ENCODE data around the gene TMOD1. TPM values are rescaled to one million over a fixed set of nuclear protein-coding genes. Genes with fewer than 3 reads are reported as not detected.

TMOD1 gene
- total and polyA plus RNA-seq, 4 donors, result 9.2 to 20.0 (median 14.1) TPM

DNA sequence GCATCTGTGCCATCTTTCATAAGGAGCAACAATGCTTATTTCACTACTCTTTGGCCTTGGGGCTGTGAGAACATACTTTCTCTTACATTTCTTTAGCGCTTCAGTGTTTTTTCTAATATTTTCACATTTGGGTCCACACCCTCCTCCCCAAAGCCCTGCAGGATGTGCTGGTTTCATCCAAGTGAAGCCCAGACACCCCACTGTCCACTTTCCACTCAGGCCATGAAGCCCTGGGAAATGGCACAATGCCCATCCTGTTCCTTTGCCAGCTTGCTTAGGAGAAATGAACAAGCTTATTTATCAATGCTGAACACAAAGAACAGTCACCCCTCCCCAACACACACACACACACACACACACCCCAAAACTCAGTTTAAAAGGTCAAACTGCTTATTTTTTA lies 17.3 kb upstream of the TMOD1 start:
- Histone ChIP-seq H3K9me3 (ENCODE audit: control insufficient read depth in 4 of 4, low read length in 3 of 4) (peaks cover 0 to 2% (median under 1%) of the 10 kb centered on the region in 4 donors), H3K4me1 (ENCODE audit: control insufficient read depth in 4 of 4, insufficient read depth in 4 of 4, low read length in 3 of 4) (peaks cover 0 to 7% (median 2%) of the 10 kb centered on the region in 4 donors), H3K9ac (ENCODE audit: low read depth in 1 of 2, low read length in 2 of 2) (no peak overlapping the region), H3K4me3 (ENCODE audit: low read depth in 1 of 3, low read length in 3 of 3) (no peak overlapping the region), H3K27me3 (ENCODE audit: control insufficient read depth in 4 of 4, insufficient read depth in 4 of 4, low read length in 3 of 4) (no peaks in the 10 kb centered on the region), H3K36me3 (ENCODE audit: control insufficient read depth in 4 of 4, insufficient read depth in 3 of 4, low read depth in 1 of 4, low read length in 3 of 4) (peaks cover 2 to 18% (median 10%) of the 10 kb centered on the region in 4 donors), H3K27ac (ENCODE audit: low read depth in 1 of 2, low read length in 2 of 2) (no peak overlapping the region)
- TF ChIP-seq, protein P1, sequence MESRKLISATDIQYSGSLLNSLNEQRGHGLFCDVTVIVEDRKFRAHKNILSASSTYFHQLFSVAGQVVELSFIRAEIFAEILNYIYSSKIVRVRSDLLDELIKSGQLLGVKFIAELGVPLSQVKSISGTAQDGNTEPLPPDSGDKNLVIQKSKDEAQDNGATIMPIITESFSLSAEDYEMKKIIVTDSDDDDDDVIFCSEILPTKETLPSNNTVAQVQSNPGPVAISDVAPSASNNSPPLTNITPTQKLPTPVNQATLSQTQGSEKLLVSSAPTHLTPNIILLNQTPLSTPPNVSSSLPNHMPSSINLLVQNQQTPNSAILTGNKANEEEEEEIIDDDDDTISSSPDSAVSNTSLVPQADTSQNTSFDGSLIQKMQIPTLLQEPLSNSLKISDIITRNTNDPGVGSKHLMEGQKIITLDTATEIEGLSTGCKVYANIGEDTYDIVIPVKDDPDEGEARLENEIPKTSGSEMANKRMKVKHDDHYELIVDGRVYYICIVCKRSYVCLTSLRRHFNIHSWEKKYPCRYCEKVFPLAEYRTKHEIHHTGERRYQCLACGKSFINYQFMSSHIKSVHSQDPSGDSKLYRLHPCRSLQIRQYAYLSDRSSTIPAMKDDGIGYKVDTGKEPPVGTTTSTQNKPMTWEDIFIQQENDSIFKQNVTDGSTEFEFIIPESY (IDR thresholded peaks at IDR 0.05), result no peak
- TF ChIP-seq, protein P2, sequence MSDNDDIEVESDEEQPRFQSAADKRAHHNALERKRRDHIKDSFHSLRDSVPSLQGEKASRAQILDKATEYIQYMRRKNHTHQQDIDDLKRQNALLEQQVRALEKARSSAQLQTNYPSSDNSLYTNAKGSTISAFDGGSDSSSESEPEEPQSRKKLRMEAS (IDR thresholded peaks at IDR 0.05), result no peak
- no peak for TF ChIP-seq FOXA1 (IDR thresholded peaks at IDR 0.05)
- no peak for TF ChIP-seq TAF1 (conservative IDR thresholded peaks at IDR 0.05)
- TF ChIP-seq, protein P3, sequence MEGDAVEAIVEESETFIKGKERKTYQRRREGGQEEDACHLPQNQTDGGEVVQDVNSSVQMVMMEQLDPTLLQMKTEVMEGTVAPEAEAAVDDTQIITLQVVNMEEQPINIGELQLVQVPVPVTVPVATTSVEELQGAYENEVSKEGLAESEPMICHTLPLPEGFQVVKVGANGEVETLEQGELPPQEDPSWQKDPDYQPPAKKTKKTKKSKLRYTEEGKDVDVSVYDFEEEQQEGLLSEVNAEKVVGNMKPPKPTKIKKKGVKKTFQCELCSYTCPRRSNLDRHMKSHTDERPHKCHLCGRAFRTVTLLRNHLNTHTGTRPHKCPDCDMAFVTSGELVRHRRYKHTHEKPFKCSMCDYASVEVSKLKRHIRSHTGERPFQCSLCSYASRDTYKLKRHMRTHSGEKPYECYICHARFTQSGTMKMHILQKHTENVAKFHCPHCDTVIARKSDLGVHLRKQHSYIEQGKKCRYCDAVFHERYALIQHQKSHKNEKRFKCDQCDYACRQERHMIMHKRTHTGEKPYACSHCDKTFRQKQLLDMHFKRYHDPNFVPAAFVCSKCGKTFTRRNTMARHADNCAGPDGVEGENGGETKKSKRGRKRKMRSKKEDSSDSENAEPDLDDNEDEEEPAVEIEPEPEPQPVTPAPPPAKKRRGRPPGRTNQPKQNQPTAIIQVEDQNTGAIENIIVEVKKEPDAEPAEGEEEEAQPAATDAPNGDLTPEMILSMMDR (IDR thresholded peaks at IDR 0.05; ENCODE audit: low read depth, low read length, missing input control), result no peak
- peak in 1 of 2 donors; percentile 11 for TF ChIP-seq RAD21 (IDR thresholded peaks at IDR 0.05)
- TF ChIP-seq HNF4G (IDR thresholded peaks at IDR 0.05), result no peak
- peak in 1 of 2 donors; percentile 20 for TF ChIP-seq RXRA (IDR thresholded peaks at IDR 0.05)
- TF ChIP-seq NR2F2 (IDR thresholded peaks at IDR 0.05), result no peak
- TF ChIP-seq, protein P4, sequence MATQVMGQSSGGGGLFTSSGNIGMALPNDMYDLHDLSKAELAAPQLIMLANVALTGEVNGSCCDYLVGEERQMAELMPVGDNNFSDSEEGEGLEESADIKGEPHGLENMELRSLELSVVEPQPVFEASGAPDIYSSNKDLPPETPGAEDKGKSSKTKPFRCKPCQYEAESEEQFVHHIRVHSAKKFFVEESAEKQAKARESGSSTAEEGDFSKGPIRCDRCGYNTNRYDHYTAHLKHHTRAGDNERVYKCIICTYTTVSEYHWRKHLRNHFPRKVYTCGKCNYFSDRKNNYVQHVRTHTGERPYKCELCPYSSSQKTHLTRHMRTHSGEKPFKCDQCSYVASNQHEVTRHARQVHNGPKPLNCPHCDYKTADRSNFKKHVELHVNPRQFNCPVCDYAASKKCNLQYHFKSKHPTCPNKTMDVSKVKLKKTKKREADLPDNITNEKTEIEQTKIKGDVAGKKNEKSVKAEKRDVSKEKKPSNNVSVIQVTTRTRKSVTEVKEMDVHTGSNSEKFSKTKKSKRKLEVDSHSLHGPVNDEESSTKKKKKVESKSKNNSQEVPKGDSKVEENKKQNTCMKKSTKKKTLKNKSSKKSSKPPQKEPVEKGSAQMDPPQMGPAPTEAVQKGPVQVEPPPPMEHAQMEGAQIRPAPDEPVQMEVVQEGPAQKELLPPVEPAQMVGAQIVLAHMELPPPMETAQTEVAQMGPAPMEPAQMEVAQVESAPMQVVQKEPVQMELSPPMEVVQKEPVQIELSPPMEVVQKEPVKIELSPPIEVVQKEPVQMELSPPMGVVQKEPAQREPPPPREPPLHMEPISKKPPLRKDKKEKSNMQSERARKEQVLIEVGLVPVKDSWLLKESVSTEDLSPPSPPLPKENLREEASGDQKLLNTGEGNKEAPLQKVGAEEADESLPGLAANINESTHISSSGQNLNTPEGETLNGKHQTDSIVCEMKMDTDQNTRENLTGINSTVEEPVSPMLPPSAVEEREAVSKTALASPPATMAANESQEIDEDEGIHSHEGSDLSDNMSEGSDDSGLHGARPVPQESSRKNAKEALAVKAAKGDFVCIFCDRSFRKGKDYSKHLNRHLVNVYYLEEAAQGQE (IDR thresholded peaks at IDR 0.05), result no peak
- TF ChIP-seq JUND (IDR thresholded peaks at IDR 0.05), result no peak
- TF ChIP-seq GABPA (IDR thresholded peaks at IDR 0.05 in 1 of 2, conservative IDR thresholded peaks at IDR 0.05 in 1 of 2), result no peak
- no peak for TF ChIP-seq YY1 (IDR thresholded peaks at IDR 0.05)
- no peak for TF ChIP-seq EGR1 (IDR thresholded peaks at IDR 0.05; ENCODE audit: low read depth in 2 of 2)
- no peak for TF ChIP-seq SP1 (IDR thresholded peaks at IDR 0.05)
- TF ChIP-seq, protein P5, sequence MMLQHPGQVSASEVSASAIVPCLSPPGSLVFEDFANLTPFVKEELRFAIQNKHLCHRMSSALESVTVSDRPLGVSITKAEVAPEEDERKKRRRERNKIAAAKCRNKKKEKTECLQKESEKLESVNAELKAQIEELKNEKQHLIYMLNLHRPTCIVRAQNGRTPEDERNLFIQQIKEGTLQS (IDR thresholded peaks at IDR 0.05), result no peak
- TF ChIP-seq FOXA2 (IDR thresholded peaks at IDR 0.05), result no peak
- TF ChIP-seq HNF4A (conservative IDR thresholded peaks at IDR 0.05), result peak in 1 of 2 donors; percentile 26
- WGBS, result 93% methylated on average over 1 of the region's 1 CpG
- no peak for DNase-seq (ENCODE audit: low spot score)
